ENCODE measurements around the gene UBA7.

Gene UBA7

DNA sequence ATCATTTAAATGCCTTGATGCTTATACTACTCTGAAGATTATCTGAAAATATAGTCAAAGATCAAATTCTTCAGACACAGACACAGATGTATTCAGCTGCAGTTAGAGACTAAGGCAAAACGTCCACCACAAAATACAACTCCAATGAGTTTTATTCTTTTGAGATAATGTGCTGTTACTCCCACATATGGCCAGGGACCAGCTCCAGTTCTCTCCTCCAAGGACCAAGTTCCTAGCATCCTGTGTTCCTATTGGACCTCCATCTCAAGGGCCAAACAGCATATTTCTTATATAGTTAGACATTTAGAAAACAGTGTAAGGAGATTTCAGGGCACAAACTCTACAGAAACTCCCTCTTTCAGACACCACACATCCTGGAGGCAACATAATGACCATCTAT is 54.5 kb downstream of the UBA7 start:
- H3K4me3 ChIP-seq, result no peak overlapping the region
- H3K36me3 ChIP-seq (replicated peaks), result no peaks in the 10 kb centered on the region; the same call in 1 of the 2 replicates
- no peak for DNase-seq (ENCODE audit: low spot score in 2 of 2)
- H3K9me3 ChIP-seq, result no peaks in the 10 kb centered on the region
- no peaks in the 10 kb centered on the region for H3K4me1 ChIP-seq
- H3K27me3 ChIP-seq (ENCODE audit: low read depth), result no peaks in the 10 kb centered on the region
- in situ Hi-C loops (cut with MboI; ENCODE audit: low sequenced_read_pairs), result no loop called here

DNA sequence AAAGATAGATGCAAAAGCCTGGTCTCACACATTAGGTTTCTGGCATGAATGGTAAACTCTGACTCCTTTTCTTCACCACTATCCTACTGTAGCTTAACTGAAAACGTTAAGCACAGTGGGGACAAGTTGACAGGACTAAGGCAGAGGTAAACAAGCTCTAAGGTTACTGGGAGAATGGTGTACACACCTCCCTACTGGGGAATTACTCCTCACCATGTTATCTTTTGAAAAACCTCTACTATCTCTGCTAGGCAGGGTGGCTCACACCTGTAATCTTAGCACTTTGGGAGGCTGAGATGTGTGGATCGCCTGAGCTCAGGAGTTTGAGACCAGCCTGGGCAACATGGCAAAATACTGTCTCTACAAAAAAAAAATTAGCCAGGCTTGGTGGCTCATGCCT is 56.6 kb downstream of the UBA7 start:
- DNase-seq (ENCODE audit: low spot score in 2 of 2), result no peak
- in situ Hi-C loops (cut with MboI; ENCODE audit: low sequenced_read_pairs), result no loop called here
- Histone ChIP-seq H3K27me3 (ENCODE audit: low read depth) (no peaks in the 10 kb centered on the region), H3K4me1 (no peaks in the 10 kb centered on the region; the same call in 1 of the 2 replicates), H3K36me3 (replicated peaks) (no peaks in the 10 kb centered on the region; the same call in 1 of the 2 replicates), H3K4me3 (no peak overlapping the region), H3K9me3 (no peaks in the 10 kb centered on the region)

DNA sequence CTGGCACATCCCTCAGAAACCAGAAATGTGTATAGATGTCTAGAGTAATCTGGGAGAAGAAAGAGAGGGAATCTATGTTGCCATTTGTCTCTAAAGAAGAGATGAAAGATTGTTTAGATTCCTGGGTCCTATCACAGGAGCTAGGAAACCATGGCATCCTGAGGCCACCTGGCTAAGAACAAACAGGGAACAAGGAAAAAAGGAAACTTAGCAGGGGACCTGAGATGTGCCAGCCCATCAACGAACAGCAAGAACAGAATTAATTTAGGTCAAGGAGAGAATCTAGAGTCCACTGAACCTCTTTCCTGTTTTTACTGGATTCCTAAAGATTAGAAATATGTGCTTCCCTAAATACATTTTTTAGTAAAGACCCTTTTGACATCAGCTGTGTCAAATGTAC is 57.7 kb downstream of the UBA7 start:
- Histone ChIP-seq H3K27me3 (ENCODE audit: low read depth) (no peaks in the 10 kb centered on the region), H3K4me3 (no peak overlapping the region), H3K4me1 (peaks cover 4% of the 10 kb centered on the region), H3K36me3 (replicated peaks) (no peaks in the 10 kb centered on the region; the same call in 1 of the 2 replicates), H3K9me3 (no peaks in the 10 kb centered on the region)
- in situ Hi-C loops (cut with MboI; ENCODE audit: low sequenced_read_pairs), result no loop called here
- DNase-seq (ENCODE audit: low spot score in 2 of 2), result no peak

Measured in HAP-1 (cell line).